MM.1S (cell line): ENCODE results near the gene TMEM256.

Source experiments
- DNase-seq: peaks from one replicate; pipeline ENCODE4 v3.0.0-alpha.2; 2015
- H2AFZ ChIP-seq: fragments of 300-600 bp; sonication (generic); 2 replicates; pipeline ENCODE4 v1.6.0; 2016; ENCODE audit warnings: antibody characterized with exemption, low read length
- H3F3A ChIP-seq: fragments of 300-600 bp; sonication (generic); 2 replicates; pipeline ENCODE4 v1.6.1; 2016; ENCODE audit warnings: mild to moderate bottlenecking, antibody characterized with exemption, low read length, moderate library complexity, mixed read lengths; ENCODE audit not compliant: insufficient read depth
- H3K27ac ChIP-seq: fragments of 300-600 bp; sonication (generic); 2 replicates; pipeline ENCODE4 v1.5.1; 2016; ENCODE audit warnings: mild to moderate bottlenecking, low read length
- H3K27me3 ChIP-seq: fragments of 300-600 bp; sonication (generic); replicated peaks from 2 replicates; pipeline ENCODE4 v1.6.0; 2016; ENCODE audit warnings: low read length; ENCODE audit not compliant: insufficient read depth
- H3K36me3 ChIP-seq: fragments of 300-600 bp; sonication (generic); replicated peaks from 2 replicates; pipeline ENCODE4 v1.6.1; 2016; ENCODE audit warnings: mild to moderate bottlenecking, low read length, mixed read lengths; ENCODE audit not compliant: insufficient read depth
- H3K4me1 ChIP-seq: fragments of 300-600 bp; sonication (generic); 2 replicates; pipeline ENCODE4 v1.6.1; 2016; ENCODE audit warnings: low read length, mixed read lengths
- H3K4me2 ChIP-seq: fragments of 300-600 bp; sonication (generic); 2 replicates; pipeline ENCODE4 v1.6.0; 2016; ENCODE audit warnings: low read depth, low read length
- H3K4me3 ChIP-seq: fragments of 300-600 bp; sonication (generic); 2 replicates; pipeline ENCODE4 v1.5.1; 2016; ENCODE audit warnings: low read length, mixed read lengths
- H3K79me2 ChIP-seq: fragments of 300-600 bp; sonication (generic); 2 replicates; pipeline ENCODE4 v1.6.1; 2016; ENCODE audit warnings: mixed run types, low read length, mixed read lengths
- H3K9ac ChIP-seq: fragments of 300-600 bp; sonication (generic); 2 replicates; pipeline ENCODE4 v1.6.1; 2016; ENCODE audit warnings: low read length, mixed read lengths
- H3K9me2 ChIP-seq: fragments of 300-600 bp; sonication (generic); replicated peaks from 2 replicates; pipeline ENCODE4 v1.6.1; 2016; ENCODE audit warnings: mild to moderate bottlenecking, low read length, mixed read lengths; ENCODE audit not compliant: insufficient read depth
- H3K9me3 ChIP-seq: fragments of 300-600 bp; sonication (generic); replicated peaks from 2 replicates; pipeline ENCODE4 v1.6.1; 2016; ENCODE audit warnings: mild to moderate bottlenecking, low read length, mixed read lengths; ENCODE audit not compliant: insufficient read depth
- H4K20me1 ChIP-seq: fragments of 300-600 bp; sonication (generic); 2 replicates; pipeline ENCODE4 v1.6.1; 2016; ENCODE audit warnings: mild to moderate bottlenecking, low read length, moderate library complexity, mixed read lengths; ENCODE audit not compliant: insufficient read depth
- CTCF ChIP-seq: fragments of 300-600 bp; sonication (generic); IDR thresholded peaks from 2 replicates; pipeline ENCODE4 v1.5.1; 2016; ENCODE audit warnings: antibody characterized with exemption, low read length, mixed read lengths
- EZH2 ChIP-seq: fragments of 300-600 bp; sonication (generic); optimal IDR thresholded peaks from 2 replicates; pipeline ENCODE3; 2017; ENCODE audit warnings: low read depth, mild to moderate bottlenecking, antibody characterized with exemption, low read length, mixed read lengths
- EZH2phosphoT487 ChIP-seq: fragments of 300-600 bp; sonication (generic); IDR thresholded peaks from 2 replicates; pipeline ENCODE4 v1.6.1; 2018; ENCODE audit warnings: antibody characterized with exemption, low read length

Gene TMEM256

DNA sequence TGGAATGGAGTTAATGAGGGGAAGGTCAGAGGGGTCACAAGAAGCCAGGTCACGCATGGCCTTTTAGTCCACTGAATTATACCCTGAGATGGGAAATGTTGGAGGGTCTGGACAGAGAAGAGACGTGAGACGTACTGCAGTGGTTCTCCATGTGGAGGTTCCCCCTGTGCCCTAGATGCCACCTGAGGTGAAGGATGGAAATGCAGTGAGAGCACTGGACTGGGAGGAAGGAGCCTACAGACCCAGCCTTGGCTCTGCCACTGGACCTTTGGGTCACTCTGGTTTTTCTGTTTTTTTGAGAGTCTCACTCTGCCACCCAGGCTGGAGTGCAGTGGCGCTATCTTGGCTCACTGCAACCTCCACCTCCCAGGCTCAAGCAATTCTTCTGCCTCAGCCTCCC, 7.8 kb downstream of the TMEM256 start:
- no peak overlapping the region for H3K9ac ChIP-seq
- no peaks in the 10 kb centered on the region for H3K9me3 ChIP-seq
- peaks cover 6% of the 10 kb centered on the region; the same call in 1 of the 2 replicates for H3F3A ChIP-seq
- no peaks in the 10 kb centered on the region for H3K79me2 ChIP-seq
- DNase-seq: no peak
- no peaks in the 10 kb centered on the region for H3K9me2 ChIP-seq
- no peaks in the 10 kb centered on the region for H3K27me3 ChIP-seq
- no peaks in the 10 kb centered on the region for H3K36me3 ChIP-seq
- H3K4me2 ChIP-seq: no peak overlapping the region
- H3K4me3 ChIP-seq: no peak overlapping the region
- no peaks in the 10 kb centered on the region for H4K20me1 ChIP-seq
- H2AFZ ChIP-seq: no peak overlapping the region
- no peak overlapping the region for H3K27ac ChIP-seq
- 0 out of 2 replicates have a peak, but pooled peaks cover 3% of the 10 kb centered on the region for H3K4me1 ChIP-seq
- no peak for TF ChIP-seq EZH2
- TF ChIP-seq CTCF: no peak
- no peak for TF ChIP-seq EZH2phosphoT487

- Histone ChIP-seq H4K20me1 (no peaks in the 10 kb centered on the region), H3K27me3 (no peaks in the 10 kb centered on the region), H3F3A (peaks cover 6% of the 10 kb centered on the region; the same call in 1 of the 2 replicates), H3K36me3 (no peaks in the 10 kb centered on the region), H3K4me3 (peak within 1 kb of the TSS; percentile 85), H3K27ac (peak within 1 kb of the TSS; percentile 61; the same call in 1 of the 2 replicates), H2AFZ (peak within 1 kb of the TSS; percentile 93), H3K9ac (peak within 1 kb of the TSS; percentile 58; the same call in 1 of the 2 replicates), H3K9me2 (no peaks in the 10 kb centered on the region), H3K4me2 (peak within 1 kb of the TSS; percentile 100), H3K79me2 (no peaks in the 10 kb centered on the region), H3K9me3 (no peaks in the 10 kb centered on the region), H3K4me1 (0 out of 2 replicates have a peak, but pooled peaks cover 3% of the 10 kb centered on the region)
- TF ChIP-seq CTCF: peak; percentile 49
- no peak for TF ChIP-seq EZH2
- DNase-seq: peak; percentile 85
Observed at GRCh38 chr17:7394452-7395191, 9.3 kb downstream of the TMEM256 start, which contains the start of gene PLSCR3. Gene PLSCR3, minus strand, starts transcription at chr17:7394525. Its CDS starts 415 bp downstream, at chr17:7394110.

- Histone ChIP-seq H3K4me3 (peak overlapping the region; percentile 85), H3K9me2 (no peaks in the 10 kb centered on the region), H3K4me2 (peak overlapping the region; percentile 100), H3K27ac (peak overlapping the region; percentile 61; the same call in 1 of the 2 replicates), H3K79me2 (no peaks in the 10 kb centered on the region), H3K27me3 (no peaks in the 10 kb centered on the region), H3K4me1 (0 out of 2 replicates have a peak, but pooled peaks cover 3% of the 10 kb centered on the region), H4K20me1 (no peaks in the 10 kb centered on the region), H3K9ac (peak overlapping the region; percentile 58; the same call in 1 of the 2 replicates), H3K36me3 (no peaks in the 10 kb centered on the region), H3K9me3 (no peaks in the 10 kb centered on the region), H2AFZ (peak overlapping the region; percentile 93), H3F3A (peaks cover 6% of the 10 kb centered on the region; the same call in 1 of the 2 replicates)
- DNase-seq: peak; percentile 57
- no peak for TF ChIP-seq CTCF
- TF ChIP-seq EZH2: no peak
- no peak for TF ChIP-seq EZH2phosphoT487
Observed at GRCh38 chr17:7393613-7394451, 10.1 kb downstream of the TMEM256 start.
